Adrenal gland (tissue), 12 donors: ENCODE measurements around the gene HFM1. TPM values are rescaled to one million over a fixed set of nuclear protein-coding genes. Genes with fewer than 3 reads are reported as not detected.

Source experiments
- DNase-seq, 7 donors: peaks; one replicate each; pipeline ENCODE4 v3.0.0-alpha.2; 2019 to 2020
- H3K27ac ChIP-seq, 5 donors: fragments of 200-600 bp; sonication (generic) in 4 of 5; 1 replicate in 3 of 5; 2 replicates in 2 of 5; pipeline versions ENCODE4 v1.5.1 to v1.8.0; 2016 to 2020; ENCODE audit warnings: mild to moderate bottlenecking in 1 of 5
- H3K27me3 ChIP-seq: fragments of 200-600 bp; 2 replicates; pipeline ENCODE4 v1.8.0; 2021
- H3K36me3 ChIP-seq, 2 donors: fragments of 200-600 bp; replicated peaks in 1 of 2; 1 replicate in 1 of 2; 2 replicates in 1 of 2; pipeline versions ENCODE4 v1.5.1 to v1.8.0; 2018 to 2022
- H3K4me1 ChIP-seq, 2 donors: fragments of 200-600 bp; replicated peaks in 1 of 2; 1 replicate in 1 of 2; 2 replicates in 1 of 2; pipeline versions ENCODE4 v1.5.1 to v1.8.0; 2018 to 2021
- H3K4me3 ChIP-seq, 4 donors: fragments of 200-600 bp; sonication (generic) in 3 of 4; one replicate each; pipeline ENCODE4 v1.5.1; 2016 to 2018
- H3K9me3 ChIP-seq, 3 donors: fragments of 200-600 bp; sonication (generic) in 1 of 3; replicated peaks in 1 of 3; 1 replicate in 2 of 3; 2 replicates in 1 of 3; pipeline versions ENCODE4 v1.5.1 to v1.8.0; 2016 to 2021
- CTCF ChIP-seq, 6 experiments: fragments of 450-650 bp in 4 of 6; fragments of 200-600 bp in 2 of 6; sonication (generic) in 1 of 6; IDR thresholded peaks; 1 replicate in 5 of 6; 2 replicates in 1 of 6; pipeline versions ENCODE4 v1.5.1 to v1.8.0; 2016 to 2021; ENCODE audit warnings: antibody characterized with exemption in 6 of 6, mild to moderate bottlenecking in 2 of 6, moderate library complexity in 1 of 6
- POLR2A ChIP-seq, 2 donors: fragments of 450-650 bp; IDR thresholded peaks; one replicate each; pipeline ENCODE4 v1.6.1; 2017; ENCODE audit warnings: antibody characterized with exemption in 2 of 2, mild to moderate bottlenecking in 2 of 2, moderate library complexity in 1 of 2
- WGBS, 4 donors: extraction: QIAGEN DNeasy Blood & Tissue Kit in 2 of 4; methylation state at CpG; one replicate each; pipeline versions ENCODE4 v1.1.5 to v1.1.7; 2013 to 2017; 5-methylcytosine and 5-hydroxymethylcytosine counted together
- intact Hi-C, 2 donors: fragments of 100-400 bp; cut with DNase I; formaldehyde crosslinking; loops; one replicate each; pipeline versions ENCODE4 v1.14.1 to v1.15.0; 2022 to 2023
- polyA plus RNA-seq, 3 donors: library from polyadenylated mRNA; stranded (reverse); fragments of 200-250 nt in 2 of 3; fragments of 350-450 nt in 1 of 3; fragmentation: Illumina TruSeq in 1 of 3; extraction: RNeasy Lipid Tissue Mini Kit (QIAGEN cat#74804) in 1 of 3; gene quantifications; one replicate each; pipeline ENCODE4 v1.2.3, GENCODE V29; 2013 to 2014
- total RNA-seq, 9 donors: library from RNA; depleted of rRNA in 4 of 9; stranded (reverse); fragments of >200 nt in 4 of 9; fragments of 120-200 nt in 1 of 9; fragmentation: NEBNext Ultra II Directional in 1 of 9; extraction: Animal tissue kit (Norgen Biotek cat#: 25700) in 1 of 9; gene quantifications; one replicate each; pipeline versions ENCODE4 v1.1.0 to v1.2.4, GENCODE V29; 2013 to 2023
- donor health status: healthy with polysubstance abuse.
- donor health status: Bipolar disorder and iron deficiency.
- donor health status: DM: yes; HTN: yes; CAD: no.
- donor health status: DM: no; HTN: no; CAD: no.
- donor health status: DM: no; HTN: no; CAD: no.
- donor health status: DM: yes; HTN: yes; CAD: no.

HFM1 gene
- total and polyA plus RNA-seq, 12 donors, result 0.17 to 8.6 (median 1.0) TPM; not detected in 1

GRCh38 chr1:91283421-91283726, 121.3 kb downstream of the HFM1 start:
- peaks cover 0 to 4% of the 10 kb centered on the region in 2 donors for H3K4me1 ChIP-seq
- H3K27me3 ChIP-seq, result no peaks in the 10 kb centered on the region
- no peaks in the 10 kb centered on the region for H3K9me3 ChIP-seq
- no peak for DNase-seq
- 91 to 96% (median 93%) methylated on average over 2 of the region's 2 CpGs for WGBS, 4 donors
- H3K36me3 ChIP-seq, result no peaks in the 10 kb centered on the region
- intact Hi-C loops, result loop anchor here (5.0 to 10.0 kb wide), 4 partner anchors 119 to 221 kb away; partner anchors contain the start of genes HFM1 (in 2 of the 2) and CDC7 (in 1 of the 2)
- H3K27ac ChIP-seq, result no peak overlapping the region
- no peak overlapping the region for H3K4me3 ChIP-seq
- TF ChIP-seq CTCF (IDR thresholded peaks at IDR 0.05), result no peak
- no peak for TF ChIP-seq POLR2A (IDR thresholded peaks at IDR 0.05)

- peak overlapping the region in 1 of 4 donors; percentile 1 for H3K4me3 ChIP-seq
- 39 to 41% (median 39%) methylated on average over 6 of the region's 6 CpGs for WGBS, 4 donors
Measured at GRCh38 chr1:91282695-91283420, 121.8 kb downstream of the HFM1 start.

GRCh38 chr1:91281782-91282181, 122.9 kb downstream of the HFM1 start:
- H3K4me3 ChIP-seq, result no peak overlapping the region
- H3K36me3 ChIP-seq, result no peaks in the 10 kb centered on the region
- no peak for DNase-seq
- no peak overlapping the region for H3K27ac ChIP-seq
- no peak for TF ChIP-seq POLR2A (IDR thresholded peaks at IDR 0.05)
- TF ChIP-seq CTCF (IDR thresholded peaks at IDR 0.05), result no peak
- WGBS, 4 donors, result 52 to 71% (median 65%) methylated on average over 6 of the region's 6 CpGs
- H3K4me1 ChIP-seq, result peaks cover 0 to 4% of the 10 kb centered on the region in 2 donors
- intact Hi-C loops, result loop anchor here (5.0 to 10.0 kb wide), 4 partner anchors 121 to 223 kb away; partner anchors contain the start of genes HFM1 (in 2 of the 2) and CDC7 (in 1 of the 2)
- H3K27me3 ChIP-seq, result no peaks in the 10 kb centered on the region
- no peaks in the 10 kb centered on the region for H3K9me3 ChIP-seq

More at GRCh38 chr1:91282695-91283420, 121.8 kb downstream of the HFM1 start:
- H3K9me3 ChIP-seq, result no peaks in the 10 kb centered on the region
- no peak overlapping the region for H3K27ac ChIP-seq
- peaks cover 0 to 4% of the 10 kb centered on the region in 2 donors for H3K4me1 ChIP-seq
- H3K27me3 ChIP-seq, result no peaks in the 10 kb centered on the region
- intact Hi-C loops, result loop anchor here (5.0 to 10.0 kb wide), 4 partner anchors 119 to 222 kb away; partner anchors contain the start of genes HFM1 (in 2 of the 2) and CDC7 (in 1 of the 2)
- TF ChIP-seq POLR2A (IDR thresholded peaks at IDR 0.05), result no peak
- TF ChIP-seq CTCF (IDR thresholded peaks at IDR 0.05), result peak; percentile 76 to 85 (median 82)
- no peaks in the 10 kb centered on the region for H3K36me3 ChIP-seq
- peak; percentile 40 to 80 (median 65) for DNase-seq

GRCh38 chr1:91278754-91279153, 125.9 kb downstream of the HFM1 start:
- H3K9me3 ChIP-seq, result no peaks in the 10 kb centered on the region
- no peaks in the 10 kb centered on the region for H3K27me3 ChIP-seq
- H3K4me3 ChIP-seq, result no peak overlapping the region
- TF ChIP-seq CTCF (IDR thresholded peaks at IDR 0.05), result peak in 3 of 6 experiments; percentile 34 to 38 (median 36)
- TF ChIP-seq POLR2A (IDR thresholded peaks at IDR 0.05), result no peak
- H3K27ac ChIP-seq, result no peak overlapping the region
- intact Hi-C loops, result loop anchor here in 1 of 2 donors (5.0 kb wide), 1 partner anchor 111 kb away; no protein-coding TSS in a partner anchor
- DNase-seq, result no peak
- peaks cover 0 to 4% of the 10 kb centered on the region in 2 donors for H3K4me1 ChIP-seq
- no peaks in the 10 kb centered on the region for H3K36me3 ChIP-seq
- WGBS, 4 donors, result 71 to 85% (median 78%) methylated on average over 1 of the region's 1 CpG
